NB4 (cell line): ENCODE data around the gene HDAC7.

Experiments used
- MAX ChIP-seq: IDR thresholded peaks from 2 replicates; pipeline ENCODE4 v1.6.1; 2011; ENCODE audit warnings: low read depth, low read length
- MYC ChIP-seq: IDR thresholded peaks from 2 replicates; pipeline ENCODE4 v1.6.1; 2011; ENCODE audit warnings: low read depth, low read length
- POLR2A ChIP-seq: IDR thresholded peaks from 2 replicates; pipeline ENCODE4 v1.6.1; 2011; ENCODE audit warnings: mild to moderate bottlenecking; ENCODE audit not compliant: insufficient read length; ENCODE audit errors: extremely low read depth
- TF ChIP-seq, protein P1 (sequence below): IDR thresholded peaks from one replicate; pipeline ENCODE4 v1.5.1; 2012; ENCODE audit warnings: low read depth, low read length

- TF ChIP-seq, protein P1, sequence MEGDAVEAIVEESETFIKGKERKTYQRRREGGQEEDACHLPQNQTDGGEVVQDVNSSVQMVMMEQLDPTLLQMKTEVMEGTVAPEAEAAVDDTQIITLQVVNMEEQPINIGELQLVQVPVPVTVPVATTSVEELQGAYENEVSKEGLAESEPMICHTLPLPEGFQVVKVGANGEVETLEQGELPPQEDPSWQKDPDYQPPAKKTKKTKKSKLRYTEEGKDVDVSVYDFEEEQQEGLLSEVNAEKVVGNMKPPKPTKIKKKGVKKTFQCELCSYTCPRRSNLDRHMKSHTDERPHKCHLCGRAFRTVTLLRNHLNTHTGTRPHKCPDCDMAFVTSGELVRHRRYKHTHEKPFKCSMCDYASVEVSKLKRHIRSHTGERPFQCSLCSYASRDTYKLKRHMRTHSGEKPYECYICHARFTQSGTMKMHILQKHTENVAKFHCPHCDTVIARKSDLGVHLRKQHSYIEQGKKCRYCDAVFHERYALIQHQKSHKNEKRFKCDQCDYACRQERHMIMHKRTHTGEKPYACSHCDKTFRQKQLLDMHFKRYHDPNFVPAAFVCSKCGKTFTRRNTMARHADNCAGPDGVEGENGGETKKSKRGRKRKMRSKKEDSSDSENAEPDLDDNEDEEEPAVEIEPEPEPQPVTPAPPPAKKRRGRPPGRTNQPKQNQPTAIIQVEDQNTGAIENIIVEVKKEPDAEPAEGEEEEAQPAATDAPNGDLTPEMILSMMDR, result no peak
- TF ChIP-seq POLR2A (no peak), MYC (no peak), MAX (no peak)
Measured at GRCh38 chr12:47751561-47751960, 68.1 kb downstream of the HDAC7 start.
